Measurements from ENCODE around the gene CASKIN1.

- TF ChIP-seq GATA2 (IDR thresholded peaks at IDR 0.05; ENCODE audit: low read depth, low read length) (no peak; the same call in 1 of the 2 replicates), GATA3 (IDR thresholded peaks at IDR 0.05; ENCODE audit: low read depth, low read length) (no peak)
Observed at GRCh38 chr16:2147981-2148671, 48.3 kb downstream of the CASKIN1 start, which contains the start of gene RAB26.

All from SH-SY5Y (cell line).